ENCODE results near the gene IL1RAP.
A peak's percentile ranks its signal among the peaks of the same experiment; 100 is the strongest.
"Not testable (repeated sequence)": the region's sequence is repeated elsewhere in the genome, so short reads cannot be mapped to it uniquely, and the experiment has no call there.

Gene IL1RAP

DNA sequence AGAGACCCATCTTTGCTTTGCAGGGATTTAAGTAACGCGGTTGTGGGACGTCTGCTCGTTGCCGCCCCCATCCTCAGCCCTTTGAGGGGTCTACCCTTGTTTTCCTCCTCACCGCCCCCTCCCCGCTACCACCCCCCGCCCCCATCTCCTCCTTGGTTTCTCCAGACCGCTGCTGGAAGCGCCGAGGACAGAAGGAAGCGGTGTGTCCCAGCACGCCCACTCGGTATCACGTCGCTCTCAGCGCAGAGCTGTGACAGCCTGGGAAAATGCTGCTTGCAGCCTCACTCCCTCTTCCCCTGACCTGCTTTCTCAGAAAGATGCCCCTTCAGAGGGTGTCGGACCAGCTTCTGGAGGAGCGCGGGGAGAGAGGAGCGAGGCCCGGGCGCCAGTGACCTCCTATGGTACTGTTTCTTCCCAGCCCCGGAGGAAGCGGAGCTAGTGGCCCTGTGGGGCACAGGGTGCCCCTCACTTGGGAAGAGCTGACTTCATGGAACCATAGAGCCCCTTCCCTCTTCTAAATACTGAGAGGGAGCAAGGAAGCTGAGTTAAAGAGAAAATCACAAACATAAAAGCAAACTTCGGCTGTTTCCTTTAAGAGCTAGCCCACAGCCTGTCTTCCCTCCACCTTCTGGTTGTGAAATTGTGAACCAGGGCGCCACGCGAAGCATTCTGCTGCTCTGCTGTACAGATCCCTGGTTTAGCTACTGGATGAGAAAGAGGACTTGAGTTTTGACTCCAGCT, 698 bp downstream of the IL1RAP start:
- peak; percentile 16 to 22 for DNase-seq

DNA sequence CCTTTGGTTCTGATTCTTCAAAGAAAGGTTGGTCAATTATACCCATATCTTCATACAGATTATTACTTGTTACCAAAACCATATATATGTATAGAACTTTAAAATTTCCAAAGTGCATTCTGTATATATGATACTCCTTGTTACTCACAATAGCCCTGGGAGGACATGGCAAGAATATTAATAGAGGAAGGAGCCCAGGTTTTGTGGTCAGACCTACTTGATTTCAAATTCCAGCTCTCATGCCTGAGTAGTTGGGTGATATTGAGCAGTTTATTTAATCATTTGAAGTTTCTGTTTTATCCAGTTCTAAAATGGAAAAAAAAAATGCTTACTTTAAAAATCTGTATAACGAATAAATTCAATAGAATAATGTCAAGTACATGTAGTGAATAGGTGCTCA, 2.5 kb downstream of the IL1RAP start:
- DNase-seq, result no peak

GRCh38 chr3:190517687-190518086, 3.8 kb downstream of the IL1RAP start:
- DNase-seq, result no peak

GRCh38 chr3:190518531-190518930, 4.6 kb downstream of the IL1RAP start:
- DNase-seq, result not testable (repeated sequence)

DNA sequence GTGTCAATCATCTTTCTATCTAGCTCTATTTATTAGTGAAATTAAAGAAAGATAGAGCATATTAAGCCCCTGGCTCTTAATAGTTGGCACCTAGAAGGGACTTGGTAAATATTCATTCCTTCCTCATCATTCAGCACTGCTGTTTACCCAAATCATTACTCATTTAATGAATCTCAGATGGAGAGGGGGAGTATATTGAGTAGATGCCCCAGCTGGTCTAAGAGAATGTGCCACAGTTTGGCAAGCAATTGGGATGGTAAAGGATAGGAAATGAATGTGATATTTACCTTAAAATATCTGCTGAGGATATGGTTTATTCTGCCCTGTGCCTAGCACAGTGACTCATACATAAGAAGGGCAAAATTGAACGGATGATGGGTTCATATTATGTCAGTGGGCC, 6.0 kb downstream of the IL1RAP start:
- no peak for DNase-seq

DNA sequence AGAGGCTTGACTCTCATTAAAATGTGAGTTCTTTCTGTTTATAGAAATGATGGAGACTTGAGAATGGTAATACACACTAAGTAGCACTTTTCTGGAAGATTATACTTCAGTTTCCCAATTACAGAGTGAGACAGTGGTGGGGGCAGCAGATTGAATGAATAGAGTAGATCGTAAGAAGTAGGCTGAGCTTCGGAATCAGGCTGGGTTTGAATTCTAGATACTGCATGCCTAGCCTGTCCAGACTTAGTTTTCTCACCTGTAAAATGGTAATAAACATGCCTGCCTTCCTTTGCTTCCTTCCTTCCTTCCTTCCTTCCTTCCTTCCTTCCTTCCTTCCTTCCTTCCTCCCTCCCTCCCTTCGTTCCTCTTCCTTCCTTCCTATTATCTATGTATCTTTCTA, 8.1 kb downstream of the IL1RAP start:
- DNase-seq, result no peak

GRCh38 chr3:190522621-190523222, 8.8 kb downstream of the IL1RAP start:
- no peak for DNase-seq

- no peak for DNase-seq
Measured at GRCh38 chr3:190524942-190525341, 11.1 kb downstream of the IL1RAP start.

- no peak for DNase-seq
Measured at GRCh38 chr3:190525634-190526033, 11.7 kb downstream of the IL1RAP start.

DNA sequence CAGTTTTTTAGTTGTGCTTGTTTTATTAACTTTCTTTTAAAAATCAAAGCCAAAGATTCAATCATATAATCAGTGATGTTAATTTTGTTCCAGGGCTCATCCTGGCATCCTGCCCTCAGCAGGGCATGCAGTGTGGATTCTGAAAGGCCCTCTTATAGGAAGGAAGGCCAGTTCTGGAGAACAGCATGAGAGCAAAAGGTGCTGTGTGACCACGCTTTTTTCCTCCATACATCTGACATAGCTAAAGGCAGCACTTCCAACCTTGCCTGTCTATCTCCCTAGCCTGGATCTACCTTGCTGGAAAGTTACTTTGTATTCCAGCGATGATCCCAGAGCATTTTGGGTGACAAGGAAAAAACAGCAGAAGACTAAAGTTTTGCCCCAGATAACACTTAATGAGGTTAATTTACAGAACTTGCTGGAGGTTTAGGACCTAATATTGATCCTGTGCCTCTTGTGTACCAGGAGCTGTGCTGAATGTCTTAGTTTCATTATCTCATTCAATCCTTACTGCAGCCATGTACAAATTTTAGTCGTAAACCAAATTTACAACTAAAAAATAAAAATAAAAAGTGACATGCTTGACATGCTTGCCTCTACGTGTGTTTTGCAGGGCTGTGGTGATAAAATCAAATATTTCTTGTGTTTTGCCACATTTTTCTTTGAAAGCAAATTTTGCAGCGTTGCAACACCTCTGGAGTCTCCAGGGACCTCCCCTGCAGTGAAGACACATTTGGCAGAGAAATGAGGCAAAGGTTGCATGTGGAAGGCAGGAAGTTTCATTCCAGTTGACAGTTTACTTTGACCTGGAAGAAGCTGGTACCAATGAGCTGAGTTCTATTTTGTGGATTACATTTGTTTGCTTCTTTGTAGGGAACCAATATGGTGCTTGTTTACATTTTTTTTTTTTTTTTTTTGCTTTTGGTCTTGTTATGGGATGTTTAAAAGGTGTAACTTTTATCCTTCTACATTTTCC, 13.2 kb downstream of the IL1RAP start:
- no peak for DNase-seq

GRCh38 chr3:190528706-190529105, 14.8 kb downstream of the IL1RAP start:
- no peak for DNase-seq

DNA sequence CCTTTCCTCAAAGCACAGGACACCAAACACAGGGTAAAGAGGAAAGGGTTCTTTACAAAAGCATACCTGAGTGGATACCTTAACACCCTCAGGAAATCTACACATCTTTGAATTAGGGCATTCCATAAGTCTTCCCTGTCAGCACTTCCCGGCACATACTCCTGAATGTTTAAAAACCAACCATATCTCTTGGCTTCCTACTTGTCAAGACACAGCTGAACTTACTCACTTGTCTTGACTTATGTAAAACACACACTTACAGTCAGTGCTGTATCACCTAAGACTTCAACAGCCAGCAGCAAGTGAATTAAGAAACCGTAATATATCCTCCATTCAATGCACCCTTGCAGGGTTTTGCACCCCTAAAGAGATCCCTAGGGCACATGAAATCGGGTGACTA, 17.5 kb downstream of the IL1RAP start:
- DNase-seq, result no peak

GRCh38 chr3:190532731-190533203, 18.9 kb downstream of the IL1RAP start:
- DNase-seq, result no peak

DNA sequence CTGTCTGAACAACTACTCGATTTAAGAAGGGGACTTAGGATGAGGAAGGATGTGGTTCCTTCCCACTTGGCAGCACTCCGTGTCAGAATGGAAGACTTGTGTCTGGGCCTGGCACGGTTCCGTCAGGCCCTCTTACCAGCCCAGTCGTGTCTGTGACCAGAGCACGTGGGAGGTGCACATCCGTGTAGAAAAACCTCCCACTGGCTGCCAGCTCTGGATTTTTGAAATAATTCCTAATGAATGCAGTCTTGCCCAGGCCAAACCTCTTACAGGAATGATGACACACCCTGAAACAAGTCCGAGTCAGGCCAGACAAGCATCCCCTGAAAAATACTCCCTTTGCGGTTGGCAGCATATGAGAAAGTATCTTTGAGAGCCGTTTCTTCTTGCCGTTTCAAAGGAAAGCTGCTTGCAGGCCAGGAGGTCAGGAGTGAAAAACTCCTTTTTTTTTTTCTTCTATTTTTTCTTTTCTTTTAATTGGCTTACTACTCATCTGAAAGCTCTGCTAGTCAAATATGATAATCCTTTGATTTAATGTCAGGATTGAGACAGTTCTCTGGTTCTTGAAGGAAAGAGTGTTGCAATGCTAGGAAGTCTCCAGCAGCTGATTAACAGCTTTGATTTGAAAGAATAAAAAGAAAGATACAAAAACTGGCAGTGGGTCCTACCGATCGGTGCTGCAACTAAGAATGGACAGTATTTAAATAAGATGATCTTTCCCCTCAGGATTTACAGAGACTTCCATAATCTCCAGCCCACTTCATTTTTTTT, 19.8 kb downstream of the IL1RAP start:
- no peak for DNase-seq

- DNase-seq, result no peak
Measured at GRCh38 chr3:190534386-190534785, 20.5 kb downstream of the IL1RAP start.

- DNase-seq, result no peak
Measured at GRCh38 chr3:190534986-190535385, 21.1 kb downstream of the IL1RAP start.

DNA sequence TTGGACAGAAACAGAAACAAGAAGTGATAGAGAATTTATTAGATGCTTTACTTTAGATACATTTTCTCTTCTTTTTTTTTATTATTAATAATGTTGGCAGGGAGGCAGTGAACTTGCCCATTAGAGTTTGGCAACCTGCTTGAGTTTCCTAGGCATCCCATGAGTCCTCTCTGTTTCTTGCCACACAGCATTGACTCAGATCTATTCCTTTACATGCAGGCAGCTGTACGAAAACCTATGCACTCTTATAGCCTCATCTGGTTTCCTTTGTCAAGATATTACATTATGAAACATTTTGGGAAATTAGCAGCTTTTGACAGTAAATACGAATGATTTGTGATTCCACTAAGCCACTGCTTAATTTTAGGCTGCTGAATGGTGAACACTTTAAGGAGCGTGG, 23.3 kb downstream of the IL1RAP start:
- no peak for DNase-seq

GRCh38 chr3:190538288-190538687, 24.4 kb downstream of the IL1RAP start:
- DNase-seq, result no peak

DNA sequence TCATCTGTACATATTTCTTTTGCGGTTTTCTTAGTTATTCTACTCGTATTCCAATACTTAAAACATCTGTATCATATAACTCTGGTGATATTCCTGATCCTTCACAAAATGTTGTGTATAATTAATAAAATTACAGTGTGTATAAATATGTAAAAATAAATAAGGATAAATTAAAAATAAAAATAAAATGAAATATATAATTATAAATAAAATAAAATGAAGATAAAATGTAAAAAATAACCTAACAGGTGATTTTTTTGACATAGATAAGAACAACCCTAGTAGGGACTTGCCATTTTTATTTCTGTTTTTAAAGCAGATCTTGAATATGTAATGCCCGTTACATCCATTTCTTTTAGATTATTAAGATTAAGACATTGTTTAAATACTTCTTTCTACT, 25.6 kb downstream of the IL1RAP start:
- DNase-seq, result no peak

- no peak for DNase-seq
Measured at GRCh38 chr3:190541008-190541407, 27.1 kb downstream of the IL1RAP start.

DNA sequence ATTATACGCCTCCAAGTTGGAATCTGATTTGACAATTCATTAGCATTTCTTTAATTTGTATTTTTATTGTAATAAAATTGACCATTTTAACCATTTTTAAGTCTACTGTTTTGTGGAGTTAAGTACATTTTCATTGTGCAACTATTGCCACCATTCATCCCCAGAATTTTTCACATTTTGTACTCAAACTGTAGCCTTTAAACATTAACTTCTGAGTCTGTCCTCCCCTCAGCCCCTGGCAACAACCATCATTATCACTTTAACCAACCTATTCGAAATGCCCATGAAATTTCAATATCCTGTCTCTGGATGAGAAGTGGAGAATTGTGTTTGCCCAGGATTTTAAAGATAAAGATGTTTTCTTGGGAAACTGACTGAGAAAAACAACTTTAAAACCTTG, 27.7 kb downstream of the IL1RAP start:
- no peak for DNase-seq

DNA sequence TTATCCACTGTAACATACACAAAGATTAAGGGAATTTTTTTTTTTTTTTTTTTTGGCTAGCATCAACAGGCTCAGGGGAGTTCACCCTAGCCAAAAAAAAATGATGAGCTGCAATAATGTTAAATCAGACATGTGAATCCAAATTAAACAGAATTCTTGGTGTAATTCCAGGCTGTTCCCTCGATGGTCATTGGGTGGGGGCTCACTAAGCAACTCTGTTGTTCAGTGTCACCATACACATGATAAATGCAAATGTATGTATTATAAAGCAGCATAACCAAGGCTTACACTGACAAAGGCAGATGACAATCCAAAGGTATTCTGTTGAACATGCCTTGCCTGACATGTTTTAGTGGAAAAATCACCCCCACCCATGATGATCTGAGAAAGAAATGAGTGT, 29.0 kb downstream of the IL1RAP start:
- DNase-seq, result no peak

GRCh38 chr3:190543671-190544070, 29.8 kb downstream of the IL1RAP start:
- DNase-seq, result no peak

Data from CD4-positive, alpha-beta T cell treated with Interleukin-4 for 1 hour (primary cell).